Panc1 (cell line): ENCODE data around the gene APOL4. TPM values are rescaled to one million over a fixed set of nuclear protein-coding genes. Genes with fewer than 3 reads are reported as not detected.

ENCODE experiments used
- ATAC-seq: fragments of 200-7000 bp; cut with Tn5 transposase; 2 replicates; pipeline ENCODE4 v1.9.1; 2020; ENCODE audit warnings: mild to moderate bottlenecking, moderate library complexity
- BruUV-seq: library from RNA; stranded (reverse); fragments of 400-500 nt; replicated peaks from 2 replicates; lab custom pipeline; 2021; lab: Mats Ljungman, UMichigan
- CTCF ChIA-PET: fragments of 300-600 bp; sonication (Branson Sonifier 250); formaldehyde crosslinking; loops from one replicate; lab custom pipeline; 2022; ENCODE audit warnings: antibody characterized with exemption; lab: Charles Lee
- POLR2A ChIA-PET: fragments of 300-600 bp; sonication (Branson Sonifier 250); formaldehyde crosslinking; loops from one replicate; lab custom pipeline; 2022; ENCODE audit warnings: antibody characterized with exemption; lab: Charles Lee
- DNase-seq: peaks from one replicate; pipeline ENCODE4 v3.0.0-alpha.2; 2010; ENCODE audit warnings: low read depth, low spot score
- H3K27ac ChIP-seq: 2 replicates; pipeline ENCODE4 v1.5.1; 2011; ENCODE audit warnings: mild to moderate bottlenecking, low read length, inconsistent platforms
- H3K27me3 ChIP-seq: fragments of 200-500 bp; sonication (Bioruptor generic); 2 replicates; pipeline ENCODE4 v1.6.0; 2014; ENCODE audit warnings: low read length, inconsistent platforms; ENCODE audit not compliant: control insufficient read depth, insufficient read depth
- H3K36me3 ChIP-seq: fragments of 200-500 bp; sonication (Bioruptor generic); 2 replicates; pipeline ENCODE4 v1.5.1; 2014; ENCODE audit warnings: inconsistent platforms, mild to moderate bottlenecking, low read length, moderate library complexity; ENCODE audit not compliant: control insufficient read depth, insufficient read depth
- H3K4me1 ChIP-seq: 2 replicates; pipeline ENCODE4 v1.5.1; 2011; ENCODE audit warnings: inconsistent platforms, mild to moderate bottlenecking, low read length, moderate library complexity; ENCODE audit not compliant: control insufficient read depth, insufficient read depth
- H3K4me3 ChIP-seq, 2 experiments: 2 replicates each; pipeline ENCODE4 v1.5.1; 2011 to 2012; ENCODE audit warnings: low read depth in 2 of 2, low read length in 2 of 2, mild to moderate bottlenecking in 2 of 2, inconsistent platforms in 1 of 2, moderate library complexity in 1 of 2
- H3K9me3 ChIP-seq: fragments of 200-500 bp; sonication (Bioruptor generic); 2 replicates; pipeline ENCODE4 v1.5.1; 2014; ENCODE audit warnings: low read depth, mild to moderate bottlenecking, inconsistent platforms, low read length, moderate library complexity; ENCODE audit not compliant: control insufficient read depth, insufficient read depth
- POLR2AphosphoS5 ChIP-seq: IDR thresholded peaks from 2 replicates; pipeline ENCODE4 v1.6.1; 2012; ENCODE audit warnings: mild to moderate bottlenecking, low read depth, low read length, moderate library complexity
- SIN3A ChIP-seq: IDR thresholded peaks from 2 replicates; pipeline ENCODE4 v1.6.1; 2012; ENCODE audit warnings: low read depth, mild to moderate bottlenecking, low read length, moderate library complexity, borderline replicate concordance; ENCODE audit not compliant: insufficient read depth
- TCF7L2 ChIP-seq: IDR thresholded peaks from 2 replicates; pipeline ENCODE4 v1.6.1; 2011; ENCODE audit warnings: mild to moderate bottlenecking, low read depth, low read length, inconsistent platforms
- in situ Hi-C: cut with HindIII; loops from 2 replicates; pipeline ENCODE4 v1.10.0; 2016; ENCODE audit warnings: low sequenced_read_pairs, low pct_unique_long_range_greater_than_20kb
- intact Hi-C: fragments of 100-400 bp; cut with micrococcal nuclease; formaldehyde crosslinking; loops from one replicate; pipeline ENCODE4 v1.10.0; 2022; ENCODE audit not compliant: unreplicated experiment
- total RNA-seq: library from RNA; stranded (reverse); gene quantifications from one replicate; pipeline ENCODE4 v1.2.1, GENCODE V29; 2021; ENCODE audit not compliant: unreplicated experiment
- TF ChIP-seq, protein P1 (sequence below), 2 experiments: IDR thresholded peaks; 2 replicates each; pipeline ENCODE4 v1.6.1; 2011 to 2012; ENCODE audit warnings: low read depth in 2 of 2, control low read depth in 1 of 2, low read length in 1 of 2, mild to moderate bottlenecking in 1 of 2, moderate library complexity in 1 of 2; ENCODE audit not compliant: insufficient read depth in 1 of 2
- TF ChIP-seq, protein P2 (sequence below): fragments of 450-650 bp; IDR thresholded peaks from 2 replicates; pipeline ENCODE4 v1.5.1; 2017; ENCODE audit warnings: mild to moderate bottlenecking

Gene APOL4
- total RNA-seq, 1 experiment from 2014 or later: not detected

DNA sequence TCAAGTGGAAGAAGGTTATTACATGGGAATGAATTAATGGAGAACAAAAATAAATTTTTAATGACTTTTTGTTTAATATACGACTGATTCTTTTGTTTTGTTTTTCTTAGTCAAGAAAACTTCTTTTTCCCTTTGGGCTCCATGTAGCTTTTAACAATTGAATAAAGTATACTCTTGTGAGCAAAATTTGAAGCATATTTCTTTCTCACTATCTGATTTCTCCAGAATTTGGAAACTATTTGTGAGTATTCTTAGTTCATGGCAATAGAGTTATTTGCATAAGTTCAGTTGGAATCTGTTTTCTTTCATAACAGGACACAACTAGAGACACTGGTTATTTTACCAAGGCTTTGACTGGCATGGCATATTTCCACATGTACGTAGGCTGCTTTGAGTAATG is 47.6 kb upstream of the APOL4 start:
- DNase-seq (no peak), ATAC-seq (no peak)
- no TSS peak for BruUV-seq
- ChIA-PET POLR2A (no interaction called here), CTCF (no interaction called here)
- Histone ChIP-seq H3K4me1 (peaks cover 5% of the 10 kb centered on the region; the same call in 1 of the 2 replicates), H3K27me3 (no peaks in the 10 kb centered on the region), H3K9me3 (no peaks in the 10 kb centered on the region), H3K4me3 (no peak overlapping the region), H3K27ac (no peak overlapping the region), H3K36me3 (no peaks in the 10 kb centered on the region)
- in situ Hi-C loops (no loop called here), intact Hi-C loops (no loop called here)
- TF ChIP-seq, protein P1, sequence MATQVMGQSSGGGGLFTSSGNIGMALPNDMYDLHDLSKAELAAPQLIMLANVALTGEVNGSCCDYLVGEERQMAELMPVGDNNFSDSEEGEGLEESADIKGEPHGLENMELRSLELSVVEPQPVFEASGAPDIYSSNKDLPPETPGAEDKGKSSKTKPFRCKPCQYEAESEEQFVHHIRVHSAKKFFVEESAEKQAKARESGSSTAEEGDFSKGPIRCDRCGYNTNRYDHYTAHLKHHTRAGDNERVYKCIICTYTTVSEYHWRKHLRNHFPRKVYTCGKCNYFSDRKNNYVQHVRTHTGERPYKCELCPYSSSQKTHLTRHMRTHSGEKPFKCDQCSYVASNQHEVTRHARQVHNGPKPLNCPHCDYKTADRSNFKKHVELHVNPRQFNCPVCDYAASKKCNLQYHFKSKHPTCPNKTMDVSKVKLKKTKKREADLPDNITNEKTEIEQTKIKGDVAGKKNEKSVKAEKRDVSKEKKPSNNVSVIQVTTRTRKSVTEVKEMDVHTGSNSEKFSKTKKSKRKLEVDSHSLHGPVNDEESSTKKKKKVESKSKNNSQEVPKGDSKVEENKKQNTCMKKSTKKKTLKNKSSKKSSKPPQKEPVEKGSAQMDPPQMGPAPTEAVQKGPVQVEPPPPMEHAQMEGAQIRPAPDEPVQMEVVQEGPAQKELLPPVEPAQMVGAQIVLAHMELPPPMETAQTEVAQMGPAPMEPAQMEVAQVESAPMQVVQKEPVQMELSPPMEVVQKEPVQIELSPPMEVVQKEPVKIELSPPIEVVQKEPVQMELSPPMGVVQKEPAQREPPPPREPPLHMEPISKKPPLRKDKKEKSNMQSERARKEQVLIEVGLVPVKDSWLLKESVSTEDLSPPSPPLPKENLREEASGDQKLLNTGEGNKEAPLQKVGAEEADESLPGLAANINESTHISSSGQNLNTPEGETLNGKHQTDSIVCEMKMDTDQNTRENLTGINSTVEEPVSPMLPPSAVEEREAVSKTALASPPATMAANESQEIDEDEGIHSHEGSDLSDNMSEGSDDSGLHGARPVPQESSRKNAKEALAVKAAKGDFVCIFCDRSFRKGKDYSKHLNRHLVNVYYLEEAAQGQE (IDR thresholded peaks at IDR 0.05; ENCODE audit: insufficient read depth in 1 of 2, low read depth in 2 of 2, low read length in 1 of 2): no peak
- TF ChIP-seq TCF7L2 (no peak), POLR2AphosphoS5 (no peak), SIN3A (no peak)
- TF ChIP-seq, protein P2, sequence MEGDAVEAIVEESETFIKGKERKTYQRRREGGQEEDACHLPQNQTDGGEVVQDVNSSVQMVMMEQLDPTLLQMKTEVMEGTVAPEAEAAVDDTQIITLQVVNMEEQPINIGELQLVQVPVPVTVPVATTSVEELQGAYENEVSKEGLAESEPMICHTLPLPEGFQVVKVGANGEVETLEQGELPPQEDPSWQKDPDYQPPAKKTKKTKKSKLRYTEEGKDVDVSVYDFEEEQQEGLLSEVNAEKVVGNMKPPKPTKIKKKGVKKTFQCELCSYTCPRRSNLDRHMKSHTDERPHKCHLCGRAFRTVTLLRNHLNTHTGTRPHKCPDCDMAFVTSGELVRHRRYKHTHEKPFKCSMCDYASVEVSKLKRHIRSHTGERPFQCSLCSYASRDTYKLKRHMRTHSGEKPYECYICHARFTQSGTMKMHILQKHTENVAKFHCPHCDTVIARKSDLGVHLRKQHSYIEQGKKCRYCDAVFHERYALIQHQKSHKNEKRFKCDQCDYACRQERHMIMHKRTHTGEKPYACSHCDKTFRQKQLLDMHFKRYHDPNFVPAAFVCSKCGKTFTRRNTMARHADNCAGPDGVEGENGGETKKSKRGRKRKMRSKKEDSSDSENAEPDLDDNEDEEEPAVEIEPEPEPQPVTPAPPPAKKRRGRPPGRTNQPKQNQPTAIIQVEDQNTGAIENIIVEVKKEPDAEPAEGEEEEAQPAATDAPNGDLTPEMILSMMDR: no peak

DNA sequence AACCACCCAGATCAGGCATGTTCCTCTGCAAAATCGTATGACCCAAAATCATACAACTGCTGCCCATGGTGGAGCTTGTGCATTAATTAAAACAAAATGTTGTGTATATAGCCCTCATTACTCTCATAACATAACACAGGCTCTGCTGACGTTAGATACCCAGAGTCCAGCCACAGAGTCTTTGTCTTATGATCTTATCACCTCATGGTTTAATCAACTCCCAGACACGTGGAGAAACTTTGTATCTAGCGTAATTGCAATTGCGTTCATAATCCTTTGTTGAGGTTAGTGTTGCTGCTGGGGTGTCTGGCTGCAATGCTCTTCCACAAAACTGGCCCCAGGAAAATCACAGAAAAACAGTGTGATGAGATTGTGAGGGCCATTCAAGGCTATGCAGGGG is 46.3 kb upstream of the APOL4 start:
- intact Hi-C loops: no loop called here
- Histone ChIP-seq H3K27ac (no peak overlapping the region), H3K36me3 (no peaks in the 10 kb centered on the region), H3K9me3 (no peaks in the 10 kb centered on the region), H3K4me3 (no peak overlapping the region), H3K4me1 (0 out of 2 replicates have a peak, but pooled peaks cover 2% of the 10 kb centered on the region), H3K27me3 (no peaks in the 10 kb centered on the region)
- ATAC-seq: no peak
- POLR2A ChIA-PET: no interaction called here
- DNase-seq: no peak
- BruUV-seq: no TSS peak
- in situ Hi-C loops: no loop called here
- TF ChIP-seq, protein P1 (IDR thresholded peaks at IDR 0.05; ENCODE audit: insufficient read depth in 1 of 2, low read depth in 2 of 2, low read length in 1 of 2): no peak
- TF ChIP-seq SIN3A (no peak), TCF7L2 (no peak), POLR2AphosphoS5 (no peak)
- TF ChIP-seq, protein P2: no peak
- CTCF ChIA-PET: no interaction called here
